Panc1 (cell line): ENCODE measurements around the gene ERCC1. TPM values are rescaled to one million over a fixed set of nuclear protein-coding genes. Genes with fewer than 3 reads are reported as not detected.

ENCODE experiments used
- ATAC-seq: fragments of 200-7000 bp; cut with Tn5 transposase; 2 replicates; pipeline ENCODE4 v1.9.1; 2020; ENCODE audit warnings: mild to moderate bottlenecking, moderate library complexity
- Bru-seq: library from RNA; stranded (reverse); fragments of 400-500 nt; gene quantifications from one replicate; lab custom pipeline; 2021; lab: Mats Ljungman, UMichigan
- BruChase-seq, 2 experiments: library from RNA; stranded (reverse); fragments of 400-500 nt; gene quantifications; one replicate each; lab custom pipeline; 2021; lab: Mats Ljungman, UMichigan
- BruUV-seq: library from RNA; stranded (reverse); fragments of 400-500 nt; replicated peaks from 2 replicates; lab custom pipeline; 2021; lab: Mats Ljungman, UMichigan
- CTCF ChIA-PET: fragments of 300-600 bp; sonication (Branson Sonifier 250); formaldehyde crosslinking; loops from one replicate; lab custom pipeline; 2022; ENCODE audit warnings: antibody characterized with exemption; lab: Charles Lee
- POLR2A ChIA-PET: fragments of 300-600 bp; sonication (Branson Sonifier 250); formaldehyde crosslinking; loops from one replicate; lab custom pipeline; 2022; ENCODE audit warnings: antibody characterized with exemption; lab: Charles Lee
- DNase-seq: peaks from one replicate; pipeline ENCODE4 v3.0.0-alpha.2; 2010; ENCODE audit warnings: low read depth, low spot score
- H3K27ac ChIP-seq: 2 replicates; pipeline ENCODE4 v1.5.1; 2011; ENCODE audit warnings: mild to moderate bottlenecking, low read length, inconsistent platforms
- H3K27me3 ChIP-seq: fragments of 200-500 bp; sonication (Bioruptor generic); 2 replicates; pipeline ENCODE4 v1.6.0; 2014; ENCODE audit warnings: low read length, inconsistent platforms; ENCODE audit not compliant: control insufficient read depth, insufficient read depth
- H3K36me3 ChIP-seq: fragments of 200-500 bp; sonication (Bioruptor generic); 2 replicates; pipeline ENCODE4 v1.5.1; 2014; ENCODE audit warnings: inconsistent platforms, mild to moderate bottlenecking, low read length, moderate library complexity; ENCODE audit not compliant: control insufficient read depth, insufficient read depth
- H3K4me1 ChIP-seq: 2 replicates; pipeline ENCODE4 v1.5.1; 2011; ENCODE audit warnings: inconsistent platforms, mild to moderate bottlenecking, low read length, moderate library complexity; ENCODE audit not compliant: control insufficient read depth, insufficient read depth
- H3K4me3 ChIP-seq, 2 experiments: 2 replicates each; pipeline ENCODE4 v1.5.1; 2011 to 2012; ENCODE audit warnings: low read depth in 2 of 2, low read length in 2 of 2, mild to moderate bottlenecking in 2 of 2, inconsistent platforms in 1 of 2, moderate library complexity in 1 of 2
- H3K9me3 ChIP-seq: fragments of 200-500 bp; sonication (Bioruptor generic); 2 replicates; pipeline ENCODE4 v1.5.1; 2014; ENCODE audit warnings: low read depth, mild to moderate bottlenecking, inconsistent platforms, low read length, moderate library complexity; ENCODE audit not compliant: control insufficient read depth, insufficient read depth
- POLR2AphosphoS5 ChIP-seq: IDR thresholded peaks from 2 replicates; pipeline ENCODE4 v1.6.1; 2012; ENCODE audit warnings: mild to moderate bottlenecking, low read depth, low read length, moderate library complexity
- SIN3A ChIP-seq: IDR thresholded peaks from 2 replicates; pipeline ENCODE4 v1.6.1; 2012; ENCODE audit warnings: low read depth, mild to moderate bottlenecking, low read length, moderate library complexity, borderline replicate concordance; ENCODE audit not compliant: insufficient read depth
- TCF7L2 ChIP-seq: IDR thresholded peaks from 2 replicates; pipeline ENCODE4 v1.6.1; 2011; ENCODE audit warnings: mild to moderate bottlenecking, low read depth, low read length, inconsistent platforms
- in situ Hi-C: cut with HindIII; loops from 2 replicates; pipeline ENCODE4 v1.10.0; 2016; ENCODE audit warnings: low sequenced_read_pairs, low pct_unique_long_range_greater_than_20kb
- intact Hi-C: fragments of 100-400 bp; cut with micrococcal nuclease; formaldehyde crosslinking; loops from one replicate; pipeline ENCODE4 v1.10.0; 2022; ENCODE audit not compliant: unreplicated experiment
- long read RNA-seq: library from polyadenylated mRNA; unstranded; transcript quantifications from one replicate; pipeline ENCODE4 v2.0.0, GENCODE V29; 2021; ENCODE audit not compliant: unreplicated experiment
- polyA plus RNA-seq: library from polyadenylated mRNA; unstranded; fragments of >200 nt; gene quantifications from one replicate; pipeline ENCODE4 v1.2.1, GENCODE V29; 2012; ENCODE audit warnings: missing spikeins; ENCODE audit not compliant: insufficient read length
- total RNA-seq: library from RNA; stranded (reverse); gene quantifications from one replicate; pipeline ENCODE4 v1.2.1, GENCODE V29; 2021; ENCODE audit not compliant: unreplicated experiment
- TF ChIP-seq, protein P1 (sequence below), 2 experiments: IDR thresholded peaks; 2 replicates each; pipeline ENCODE4 v1.6.1; 2011 to 2012; ENCODE audit warnings: low read depth in 2 of 2, control low read depth in 1 of 2, low read length in 1 of 2, mild to moderate bottlenecking in 1 of 2, moderate library complexity in 1 of 2; ENCODE audit not compliant: insufficient read depth in 1 of 2
- TF ChIP-seq, protein P2 (sequence below): fragments of 450-650 bp; IDR thresholded peaks from 2 replicates; pipeline ENCODE4 v1.5.1; 2017; ENCODE audit warnings: mild to moderate bottlenecking

Gene ERCC1
- total RNA-seq (80.3 TPM), Bru-seq, nascent RNA (percentile 45 among the genes with signal in this experiment), BruChase-seq, experiment 1, labeled RNA remaining after a 2-hour chase (percentile 50 among the genes with signal in this experiment), BruChase-seq, experiment 2, labeled RNA remaining after a 6-hour chase (percentile 56 among the genes with signal in this experiment)
- polyA plus RNA-seq, result 101 TPM
- long read RNA-seq, transcript ERCC1-202 (10 exons, 3,828 nt), result minor isoform, 7 of 77 reads
- long read RNA-seq, transcript ERCC1-201 (8 exons, 1,278 nt), result major isoform, 8 of 77 reads
- long read RNA-seq, partial matches to known transcripts, result 30 of 77 reads
- long read RNA-seq, other reads (novel, unspliced or antisense), result 28 of 77 reads

GRCh38 chr19:45423589-45424190, at the start of gene ERCC1:
Gene ERCC1, minus strand, starts transcription at chr19:45423917. Its CDS starts 543 bp downstream, at chr19:45423374.
- in situ Hi-C loops (no loop called here), intact Hi-C loops (no loop called here)
- ChIA-PET POLR2A (no interaction called here), CTCF (no interaction called here)
- DNase-seq (no peak), ATAC-seq (peak; percentile 89)
- H3K27ac ChIP-seq, result peak within 1 kb of the TSS; percentile 97
- no peaks in the 10 kb centered on the region for H3K9me3 ChIP-seq
- TF ChIP-seq, protein P1, sequence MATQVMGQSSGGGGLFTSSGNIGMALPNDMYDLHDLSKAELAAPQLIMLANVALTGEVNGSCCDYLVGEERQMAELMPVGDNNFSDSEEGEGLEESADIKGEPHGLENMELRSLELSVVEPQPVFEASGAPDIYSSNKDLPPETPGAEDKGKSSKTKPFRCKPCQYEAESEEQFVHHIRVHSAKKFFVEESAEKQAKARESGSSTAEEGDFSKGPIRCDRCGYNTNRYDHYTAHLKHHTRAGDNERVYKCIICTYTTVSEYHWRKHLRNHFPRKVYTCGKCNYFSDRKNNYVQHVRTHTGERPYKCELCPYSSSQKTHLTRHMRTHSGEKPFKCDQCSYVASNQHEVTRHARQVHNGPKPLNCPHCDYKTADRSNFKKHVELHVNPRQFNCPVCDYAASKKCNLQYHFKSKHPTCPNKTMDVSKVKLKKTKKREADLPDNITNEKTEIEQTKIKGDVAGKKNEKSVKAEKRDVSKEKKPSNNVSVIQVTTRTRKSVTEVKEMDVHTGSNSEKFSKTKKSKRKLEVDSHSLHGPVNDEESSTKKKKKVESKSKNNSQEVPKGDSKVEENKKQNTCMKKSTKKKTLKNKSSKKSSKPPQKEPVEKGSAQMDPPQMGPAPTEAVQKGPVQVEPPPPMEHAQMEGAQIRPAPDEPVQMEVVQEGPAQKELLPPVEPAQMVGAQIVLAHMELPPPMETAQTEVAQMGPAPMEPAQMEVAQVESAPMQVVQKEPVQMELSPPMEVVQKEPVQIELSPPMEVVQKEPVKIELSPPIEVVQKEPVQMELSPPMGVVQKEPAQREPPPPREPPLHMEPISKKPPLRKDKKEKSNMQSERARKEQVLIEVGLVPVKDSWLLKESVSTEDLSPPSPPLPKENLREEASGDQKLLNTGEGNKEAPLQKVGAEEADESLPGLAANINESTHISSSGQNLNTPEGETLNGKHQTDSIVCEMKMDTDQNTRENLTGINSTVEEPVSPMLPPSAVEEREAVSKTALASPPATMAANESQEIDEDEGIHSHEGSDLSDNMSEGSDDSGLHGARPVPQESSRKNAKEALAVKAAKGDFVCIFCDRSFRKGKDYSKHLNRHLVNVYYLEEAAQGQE (IDR thresholded peaks at IDR 0.05; ENCODE audit: insufficient read depth in 1 of 2, low read depth in 2 of 2, low read length in 1 of 2), result no peak
- no peak for TF ChIP-seq TCF7L2
- TF ChIP-seq, protein P2, sequence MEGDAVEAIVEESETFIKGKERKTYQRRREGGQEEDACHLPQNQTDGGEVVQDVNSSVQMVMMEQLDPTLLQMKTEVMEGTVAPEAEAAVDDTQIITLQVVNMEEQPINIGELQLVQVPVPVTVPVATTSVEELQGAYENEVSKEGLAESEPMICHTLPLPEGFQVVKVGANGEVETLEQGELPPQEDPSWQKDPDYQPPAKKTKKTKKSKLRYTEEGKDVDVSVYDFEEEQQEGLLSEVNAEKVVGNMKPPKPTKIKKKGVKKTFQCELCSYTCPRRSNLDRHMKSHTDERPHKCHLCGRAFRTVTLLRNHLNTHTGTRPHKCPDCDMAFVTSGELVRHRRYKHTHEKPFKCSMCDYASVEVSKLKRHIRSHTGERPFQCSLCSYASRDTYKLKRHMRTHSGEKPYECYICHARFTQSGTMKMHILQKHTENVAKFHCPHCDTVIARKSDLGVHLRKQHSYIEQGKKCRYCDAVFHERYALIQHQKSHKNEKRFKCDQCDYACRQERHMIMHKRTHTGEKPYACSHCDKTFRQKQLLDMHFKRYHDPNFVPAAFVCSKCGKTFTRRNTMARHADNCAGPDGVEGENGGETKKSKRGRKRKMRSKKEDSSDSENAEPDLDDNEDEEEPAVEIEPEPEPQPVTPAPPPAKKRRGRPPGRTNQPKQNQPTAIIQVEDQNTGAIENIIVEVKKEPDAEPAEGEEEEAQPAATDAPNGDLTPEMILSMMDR, result no peak
- TF ChIP-seq POLR2AphosphoS5, result peak; percentile 77
- TF ChIP-seq SIN3A, result peak; percentile 55; the same call in 1 of the 2 replicates
- H3K27me3 ChIP-seq, result no peaks in the 10 kb centered on the region
- peaks cover 21% of the 10 kb centered on the region for H3K4me1 ChIP-seq
- peak within 1 kb of the TSS; percentile 61 to 84 for H3K4me3 ChIP-seq
- H3K36me3 ChIP-seq, result peaks cover 5% of the 10 kb centered on the region
- BruUV-seq, result no TSS peak

DNA sequence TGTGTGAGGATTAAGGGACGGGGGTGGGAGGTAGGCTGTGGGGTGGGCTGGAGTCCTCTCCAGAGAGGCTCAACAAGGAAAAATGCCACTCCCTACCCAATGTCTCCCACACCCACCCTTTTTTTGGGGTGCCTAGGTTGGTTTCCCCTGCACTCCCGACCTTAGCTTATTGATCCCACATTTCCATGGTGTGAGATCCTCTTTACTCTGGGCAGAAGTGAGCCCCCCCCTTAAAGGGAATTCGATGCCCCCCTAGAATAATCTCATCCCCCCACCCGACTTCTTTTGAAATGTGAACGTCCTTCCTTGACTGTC, 49.6 kb upstream of the ERCC1 start:
- H3K27me3 ChIP-seq, result no peaks in the 10 kb centered on the region
- ATAC-seq, result no peak
- no peak for DNase-seq
- H3K4me1 ChIP-seq, result peaks cover 13% of the 10 kb centered on the region
- H3K4me3 ChIP-seq, result no peak overlapping the region
- CTCF ChIA-PET, result no interaction called here
- POLR2A ChIA-PET, result no interaction called here
- intact Hi-C loops (no loop called here), in situ Hi-C loops (no loop called here)
- H3K27ac ChIP-seq, result no peak overlapping the region
- H3K36me3 ChIP-seq, result no peaks in the 10 kb centered on the region; the same call in 1 of the 2 replicates
- TF ChIP-seq, protein P2, result no peak
- H3K9me3 ChIP-seq, result no peaks in the 10 kb centered on the region
- no TSS peak for BruUV-seq
